ENCODE data around the gene PIM3. TPM values are rescaled to one million over a fixed set of nuclear protein-coding genes. Genes with fewer than 3 reads are reported as not detected.

Gene PIM3
- total and polyA plus RNA-seq, 9 donors = 13.6 to 21.6 (median 15.6) TPM

DNA sequence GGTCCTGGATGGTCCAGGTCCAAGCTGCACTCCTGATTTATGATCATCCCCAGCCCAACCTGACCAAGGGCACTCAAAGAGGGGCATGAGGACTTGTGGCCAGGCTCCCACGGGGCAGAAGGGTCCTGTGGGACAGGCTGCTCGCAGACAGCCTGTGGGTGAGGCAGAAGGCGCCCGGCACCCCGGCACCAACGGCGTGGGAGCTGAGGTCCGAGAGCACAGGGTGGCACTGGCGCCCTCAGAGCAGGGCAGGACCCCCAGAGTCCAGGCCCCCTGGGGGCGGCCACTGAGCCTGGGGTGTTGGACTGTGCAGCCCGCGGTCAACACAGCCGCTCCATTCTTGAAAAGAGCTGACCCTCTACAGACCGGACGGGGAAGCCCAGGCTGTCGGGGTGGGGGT is 48.7 kb downstream of the PIM3 start:
- 84% methylated on average over 14 of the region's 16 CpGs for WGBS (ENCODE audit: insufficient coverage)
- no peaks in the 10 kb centered on the region for H3K4me1 ChIP-seq (ENCODE audit: control insufficient read depth, insufficient read depth, low read length)
- H3K27me3 ChIP-seq (ENCODE audit: control insufficient read depth, insufficient read depth, low read length) = peaks cover 53% of the 10 kb centered on the region
- no peaks in the 10 kb centered on the region for H3K36me3 ChIP-seq (ENCODE audit: control insufficient read depth, insufficient read depth, low read length)
- H3K27ac ChIP-seq (ENCODE audit: low read length) = no peak overlapping the region
- H3K9me3 ChIP-seq (replicated peaks; ENCODE audit: control insufficient read depth, low read depth, low read length) = no peaks in the 10 kb centered on the region
- DNase-seq = no peak
- H3K4me3 ChIP-seq (ENCODE audit: low read length) = no peak overlapping the region

DNA sequence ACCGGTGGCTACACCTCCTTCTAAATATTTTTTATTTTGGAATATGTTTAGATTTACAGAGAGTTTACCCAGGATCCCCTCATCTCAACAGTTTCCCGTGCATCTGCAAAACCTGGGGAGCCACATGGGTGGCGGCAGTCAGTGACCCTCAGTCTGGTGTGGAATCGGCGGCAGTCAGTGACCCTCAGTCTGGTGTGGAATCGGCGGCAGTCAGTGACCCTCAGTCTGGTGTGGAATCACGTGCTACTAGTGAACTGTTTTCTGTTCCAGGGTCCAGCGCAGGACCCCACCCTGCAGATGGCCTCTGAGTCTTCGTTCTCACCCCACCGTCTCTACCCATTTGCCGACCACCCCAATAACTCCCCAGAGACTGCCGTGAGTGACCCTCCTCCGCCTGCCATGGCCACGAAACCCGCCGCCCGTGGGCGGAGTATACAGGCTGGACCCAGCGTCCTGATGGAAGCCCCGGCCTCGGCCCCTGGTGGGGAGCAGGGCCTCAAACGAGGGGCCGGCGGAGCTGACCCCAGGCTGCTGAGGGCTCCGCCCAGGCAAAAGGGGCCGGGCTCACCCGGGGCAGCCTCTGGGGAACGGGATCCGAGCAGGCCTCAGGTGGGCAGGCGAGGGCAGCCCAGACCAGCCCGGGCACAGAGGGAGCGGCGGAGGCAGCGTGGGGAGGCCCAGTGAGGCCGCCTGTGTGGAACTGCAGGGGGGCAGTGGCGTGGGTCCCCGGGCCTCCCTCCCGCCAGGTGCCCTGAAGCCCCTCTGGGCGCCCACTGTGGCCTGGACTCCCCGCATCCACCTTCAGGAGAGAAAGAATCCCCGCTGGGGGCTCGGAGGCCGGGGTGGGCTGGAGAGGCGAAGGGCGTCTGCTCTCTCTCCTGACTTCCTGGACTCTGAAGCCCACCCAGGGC is 49.4 kb downstream of the PIM3 start:
- H3K27me3 ChIP-seq (ENCODE audit: control insufficient read depth, insufficient read depth, low read length) = peaks cover 59% of the 10 kb centered on the region
- DNase-seq = no peak
- no peaks in the 10 kb centered on the region for H3K36me3 ChIP-seq (ENCODE audit: control insufficient read depth, insufficient read depth, low read length)
- H3K9me3 ChIP-seq (replicated peaks; ENCODE audit: control insufficient read depth, low read depth, low read length) = no peaks in the 10 kb centered on the region
- 55% methylated on average over 40 of the region's 46 CpGs for WGBS (ENCODE audit: insufficient coverage)
- H3K27ac ChIP-seq (ENCODE audit: low read length) = no peak overlapping the region
- H3K4me3 ChIP-seq (ENCODE audit: low read length) = no peak overlapping the region
- H3K4me1 ChIP-seq (ENCODE audit: control insufficient read depth, insufficient read depth, low read length) = peaks cover 5% of the 10 kb centered on the region

GRCh38 chr22:50010676-50011446 is 50.3 kb downstream of the PIM3 start:
- Histone ChIP-seq H3K27ac (ENCODE audit: low read length) (no peak overlapping the region), H3K9me3 (replicated peaks; ENCODE audit: control insufficient read depth, low read depth, low read length) (no peaks in the 10 kb centered on the region), H3K27me3 (ENCODE audit: control insufficient read depth, insufficient read depth, low read length) (peaks cover 64% of the 10 kb centered on the region), H3K4me1 (ENCODE audit: control insufficient read depth, insufficient read depth, low read length) (peaks cover 5% of the 10 kb centered on the region), H3K4me3 (ENCODE audit: low read length) (no peak overlapping the region), H3K36me3 (ENCODE audit: control insufficient read depth, insufficient read depth, low read length) (no peaks in the 10 kb centered on the region)
- no peak for DNase-seq
- 2% methylated on average over 40 of the region's 61 CpGs for WGBS (ENCODE audit: insufficient coverage)

DNA sequence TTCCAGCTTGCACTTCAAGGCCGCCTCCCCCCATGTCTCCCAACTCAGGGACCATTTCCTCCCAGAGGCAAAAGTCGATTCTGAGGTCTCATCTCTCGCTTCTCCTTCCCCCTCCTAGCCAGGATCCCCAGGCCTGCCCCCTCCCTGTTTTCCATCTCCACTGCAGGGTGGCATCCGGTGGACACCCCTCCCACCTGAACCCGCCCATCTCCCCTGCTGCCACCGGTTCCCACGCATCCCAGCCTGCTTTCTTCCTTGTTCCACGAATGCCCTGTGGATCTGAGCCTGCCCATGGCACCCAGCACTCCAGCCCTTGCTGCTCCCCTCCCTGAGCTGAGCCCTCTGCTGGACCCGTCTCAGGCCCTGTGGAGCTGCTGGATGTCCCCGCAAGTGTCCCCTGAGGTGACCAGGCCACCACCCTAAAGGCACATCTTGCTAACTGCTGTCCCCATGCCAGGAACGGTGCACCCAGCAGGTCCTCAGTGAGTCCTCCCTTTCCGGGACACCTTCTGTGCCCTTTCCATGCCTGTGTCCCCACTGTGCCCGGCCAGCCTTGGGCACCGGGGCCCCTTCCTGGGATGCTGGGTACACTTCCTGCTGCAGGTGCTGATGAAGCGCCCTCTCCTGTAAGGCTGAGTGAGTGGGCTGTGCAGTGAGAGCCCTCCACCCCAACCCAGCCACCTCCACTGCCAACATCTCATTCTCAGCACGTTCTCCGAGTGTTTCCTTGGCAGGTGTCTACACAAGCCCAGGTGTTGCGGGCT is 51.1 kb downstream of the PIM3 start:
- Histone ChIP-seq H3K4me1 (ENCODE audit: control insufficient read depth, insufficient read depth, low read length) (peaks cover 5% of the 10 kb centered on the region), H3K27me3 (ENCODE audit: control insufficient read depth, insufficient read depth, low read length) (peaks cover 72% of the 10 kb centered on the region), H3K36me3 (ENCODE audit: control insufficient read depth, insufficient read depth, low read length) (no peaks in the 10 kb centered on the region), H3K27ac (ENCODE audit: low read length) (no peak overlapping the region), H3K4me3 (ENCODE audit: low read length) (no peak overlapping the region), H3K9me3 (replicated peaks; ENCODE audit: control insufficient read depth, low read depth, low read length) (no peaks in the 10 kb centered on the region)
- DNase-seq = no peak
- WGBS (ENCODE audit: insufficient coverage) = 42% methylated on average over 16 of the region's 18 CpGs

GRCh38 chr22:50012211-50013181 is 51.9 kb downstream of the PIM3 start, which contains the start of gene IL17REL:
Gene IL17REL, minus strand, starts transcription at chr22:50012765. Its CDS starts 119 bp downstream, at chr22:50012646.
- Histone ChIP-seq H3K4me1 (ENCODE audit: control insufficient read depth, insufficient read depth, low read length) (peaks cover 5% of the 10 kb centered on the region), H3K27ac (ENCODE audit: low read length) (no peak within 1 kb of the TSS), H3K27me3 (ENCODE audit: control insufficient read depth, insufficient read depth, low read length) (peaks cover 80% of the 10 kb centered on the region), H3K36me3 (ENCODE audit: control insufficient read depth, insufficient read depth, low read length) (no peaks in the 10 kb centered on the region), H3K9me3 (replicated peaks; ENCODE audit: control insufficient read depth, low read depth, low read length) (no peaks in the 10 kb centered on the region), H3K4me3 (ENCODE audit: low read length) (no peak within 1 kb of the TSS)
- peak; percentile 28 for DNase-seq
- 30% methylated on average over 15 of the region's 29 CpGs for WGBS (ENCODE audit: insufficient coverage)

Other genes starting within 250 kb of the PIM3 start
- gene BRD1, start 132.9 kb upstream of the PIM3 start, total RNA-seq = 19.4 TPM
- gene BRD1, start 132.9 kb upstream of the PIM3 start, polyA plus RNA-seq (ENCODE audit: insufficient read depth in 1 of 8, insufficient read length in 8 of 8, low replicate concordance in 1 of 8) = 10 to 100 TPM; 23.2 to 35.3 (median 27.2) TPM
- 7.3 TPM for gene ZBED4, start 106.9 kb upstream of the PIM3 start, total RNA-seq
- 10 to 100 TPM; 10.8 to 15.9 (median 13.2) TPM for gene ZBED4, start 106.9 kb upstream of the PIM3 start, polyA plus RNA-seq (ENCODE audit: insufficient read depth in 1 of 8, insufficient read length in 8 of 8, low replicate concordance in 1 of 8)
- 6.6 TPM for gene ALG12, start 42.3 kb upstream of the PIM3 start, total RNA-seq
- 10 to 100 TPM; 13.3 to 19.1 (median 15.9) TPM for gene ALG12, start 42.3 kb upstream of the PIM3 start, polyA plus RNA-seq (ENCODE audit: insufficient read depth in 1 of 8, insufficient read length in 8 of 8, low replicate concordance in 1 of 8)
- 18.8 TPM for gene CRELD2, start 42.1 kb upstream of the PIM3 start, total RNA-seq
- gene CRELD2, start 42.1 kb upstream of the PIM3 start, polyA plus RNA-seq (ENCODE audit: insufficient read depth in 1 of 8, insufficient read length in 8 of 8, low replicate concordance in 1 of 8) = 10 to 100 TPM; 17.0 to 27.0 (median 22.8) TPM
- not detected for gene IL17REL, start 52.0 kb downstream of the PIM3 start, total RNA-seq
- under 1 TPM in 1 of 8 donors, not detected in 7; 0.05 TPM for gene IL17REL, start 52.0 kb downstream of the PIM3 start, polyA plus RNA-seq (ENCODE audit: insufficient read depth in 1 of 8, insufficient read length in 8 of 8, low replicate concordance in 1 of 8)
- not detected for gene TTLL8, start 97.5 kb downstream of the PIM3 start, total RNA-seq
- not detected for gene TTLL8, start 97.5 kb downstream of the PIM3 start, polyA plus RNA-seq (ENCODE audit: insufficient read depth in 1 of 8, insufficient read length in 8 of 8, low replicate concordance in 1 of 8)
- gene MLC1, start 124.7 kb downstream of the PIM3 start, total RNA-seq = 0.31 TPM
- 1 to 10 TPM in 1 of 8 donors, under 1 TPM in 7; 0.45 to 1.2 (median 0.85) TPM for gene MLC1, start 124.7 kb downstream of the PIM3 start, polyA plus RNA-seq (ENCODE audit: insufficient read depth in 1 of 8, insufficient read length in 8 of 8, low replicate concordance in 1 of 8)
- 0.40 TPM for gene MOV10L1, start 129.2 kb downstream of the PIM3 start, total RNA-seq
- under 1 TPM; 0.08 to 0.50 (median 0.20) TPM for gene MOV10L1, start 129.2 kb downstream of the PIM3 start, polyA plus RNA-seq (ENCODE audit: insufficient read depth in 1 of 8, insufficient read length in 8 of 8, low replicate concordance in 1 of 8)
- 0.13 TPM for gene PANX2, start 210.0 kb downstream of the PIM3 start, total RNA-seq
- under 1 TPM; 0.04 to 0.19 (median 0.15) TPM for gene PANX2, start 210.0 kb downstream of the PIM3 start, polyA plus RNA-seq (ENCODE audit: insufficient read depth in 1 of 8, insufficient read length in 8 of 8, low replicate concordance in 1 of 8)
- gene TRABD, start 225.1 kb downstream of the PIM3 start, total RNA-seq = 10.5 TPM
- gene TRABD, start 225.1 kb downstream of the PIM3 start, polyA plus RNA-seq (ENCODE audit: insufficient read depth in 1 of 8, insufficient read length in 8 of 8, low replicate concordance in 1 of 8) = 10 to 100 TPM; 16.7 to 28.5 (median 19.8) TPM
- 11.8 TPM for gene SELENOO, start 240.2 kb downstream of the PIM3 start, total RNA-seq
- 10 to 100 TPM; 10.8 to 21.1 (median 14.5) TPM for gene SELENOO, start 240.2 kb downstream of the PIM3 start, polyA plus RNA-seq (ENCODE audit: insufficient read depth in 1 of 8, insufficient read length in 8 of 8, low replicate concordance in 1 of 8)